HG03460 (cell line): Measurements from ENCODE around the gene DLST.

Source experiments
- ATAC-seq: cut with Tn5 transposase; IDR thresholded peaks from one replicate; pipeline ENCODE4 v1.9.1; 2021; ENCODE audit not compliant: unreplicated experiment

DLST gene

DNA sequence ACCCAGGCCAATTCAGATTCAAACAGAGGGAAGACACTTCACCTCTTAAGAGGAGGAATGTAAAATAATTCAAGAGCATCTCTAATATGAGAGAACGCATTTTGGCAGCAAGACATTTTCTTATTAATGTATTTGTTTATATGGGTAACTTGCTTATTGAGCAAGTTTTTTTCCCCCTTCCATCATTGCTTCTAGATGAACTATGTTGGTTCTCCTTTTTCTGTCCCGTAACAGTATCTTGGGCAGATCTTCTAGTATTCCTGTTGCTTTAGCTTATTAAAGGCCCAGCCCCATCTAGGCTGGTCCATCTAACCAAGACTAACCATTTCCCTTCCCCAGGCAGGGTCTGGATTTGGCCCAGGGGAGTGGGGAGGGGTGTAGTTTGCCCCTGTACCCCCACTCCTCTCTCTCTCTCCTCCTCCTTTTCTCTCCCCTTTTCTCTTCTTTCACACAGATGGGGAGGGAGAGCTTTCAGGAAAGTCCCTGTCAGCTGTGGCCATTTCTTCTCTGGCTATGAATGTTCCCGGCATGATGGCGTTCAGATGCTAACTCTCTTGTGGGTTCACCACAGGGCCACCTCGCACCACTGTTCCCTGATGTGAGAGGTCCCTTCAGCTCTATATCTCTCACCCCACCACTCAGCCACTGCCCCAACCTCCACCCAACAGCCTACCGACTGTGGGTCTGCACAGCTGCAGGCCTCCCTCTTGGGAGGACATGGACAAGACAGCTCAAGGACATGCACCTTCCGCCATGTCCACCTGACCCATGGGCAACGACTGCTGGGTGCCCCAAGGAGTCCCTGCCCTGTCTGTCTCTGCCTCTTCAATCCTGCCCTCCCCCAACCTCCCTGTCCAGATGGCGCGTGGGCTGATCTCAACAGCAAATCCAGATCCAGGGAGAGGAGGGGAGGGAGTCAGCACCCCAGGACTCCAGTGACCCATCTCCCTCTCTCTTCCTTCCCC, 57.1 kb downstream of the DLST start:
- no peak for ATAC-seq

DNA sequence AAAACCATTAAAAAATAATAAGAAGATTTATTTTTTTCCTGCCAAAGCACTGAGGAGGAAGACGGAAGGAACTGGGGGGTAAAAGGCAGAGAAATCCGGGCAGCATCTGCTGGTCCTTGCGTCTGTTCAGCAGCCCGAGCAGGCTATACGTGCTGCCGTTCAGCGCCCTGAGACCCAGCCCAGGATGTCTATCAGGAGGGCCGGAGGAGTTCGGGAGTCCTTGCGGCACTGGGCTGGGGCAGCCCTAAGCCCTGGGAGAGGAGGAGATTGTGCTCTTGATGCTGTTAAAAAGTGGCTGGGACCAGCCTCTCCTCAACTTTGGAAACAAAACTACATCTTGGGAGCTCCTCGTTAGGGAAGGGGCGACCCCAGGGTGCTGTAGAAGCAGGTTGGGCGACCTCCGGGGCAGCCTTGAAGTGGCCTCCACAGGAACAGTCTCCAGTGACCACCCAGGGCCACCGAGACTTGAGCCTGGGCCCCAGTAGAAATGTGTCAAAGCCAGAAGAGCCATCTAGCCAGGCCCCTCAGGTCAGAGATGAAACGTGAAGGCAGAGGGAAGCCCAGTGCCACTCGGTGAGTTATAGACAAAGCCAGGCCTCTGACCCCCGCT, 59.3 kb downstream of the DLST start:
- ATAC-seq = no peak

DNA sequence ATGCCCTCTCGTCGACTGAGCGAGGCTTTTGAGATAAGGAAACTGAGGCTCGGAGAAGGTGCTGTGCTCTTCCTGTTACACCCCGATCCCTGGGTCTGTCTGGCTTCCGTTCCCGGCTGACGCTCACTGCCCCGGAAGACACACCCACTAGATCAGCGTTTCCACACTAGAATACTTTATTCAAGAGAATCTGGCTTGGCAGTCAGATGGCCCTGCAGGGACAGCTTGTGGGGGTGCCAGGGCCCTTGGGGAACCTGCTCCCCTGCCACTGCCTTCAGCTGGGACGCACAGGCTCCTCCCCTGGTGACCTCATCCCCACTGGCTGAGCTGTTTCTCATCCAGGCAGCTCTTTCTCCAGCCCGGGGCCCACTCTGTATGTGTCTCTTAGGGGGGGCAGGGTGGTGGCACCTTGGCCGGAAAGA, 60.0 kb downstream of the DLST start:
- ATAC-seq = peak; percentile 43

DNA sequence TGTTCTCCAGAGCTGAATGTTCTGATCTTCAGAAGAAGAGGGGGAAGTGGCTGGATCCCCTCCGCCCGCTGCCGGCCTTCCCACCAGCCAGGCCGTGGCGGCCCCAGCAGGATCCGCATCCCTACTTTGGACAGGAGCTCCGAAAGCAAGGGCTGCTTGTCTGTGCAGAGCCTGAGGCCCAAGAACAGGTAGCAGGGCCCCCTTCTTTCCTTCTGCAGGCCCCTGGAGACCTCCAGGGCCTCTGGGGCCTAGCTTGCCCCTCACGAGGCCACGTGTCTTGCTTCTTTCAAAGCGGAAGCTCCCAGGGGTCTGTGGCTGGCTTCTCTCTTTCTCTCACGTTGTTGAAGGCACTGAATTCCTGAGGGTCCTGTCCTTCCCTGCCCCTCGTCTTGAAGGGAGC, 60.5 kb downstream of the DLST start:
- peak; percentile 26 for ATAC-seq

DNA sequence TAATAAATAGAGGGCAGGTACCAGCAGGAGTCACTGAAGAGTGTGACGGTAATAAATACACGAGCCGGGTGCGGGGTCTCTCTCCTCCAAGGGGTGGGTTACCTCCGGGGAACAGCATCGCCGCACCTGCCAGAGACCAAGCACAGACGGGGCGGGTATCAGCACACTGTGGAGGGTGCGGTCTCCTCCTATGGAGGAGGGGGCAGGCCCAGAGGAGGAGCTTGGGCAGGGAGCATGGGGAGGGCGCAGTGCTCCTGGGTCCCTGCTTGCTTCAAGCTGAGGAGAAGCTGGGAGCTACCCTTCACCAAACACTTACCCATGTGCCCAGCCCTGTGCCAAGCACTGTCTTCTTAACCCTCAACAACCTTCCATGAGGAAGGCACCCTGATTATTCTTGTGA, 60.9 kb downstream of the DLST start:
- peak; percentile 21 for ATAC-seq

DNA sequence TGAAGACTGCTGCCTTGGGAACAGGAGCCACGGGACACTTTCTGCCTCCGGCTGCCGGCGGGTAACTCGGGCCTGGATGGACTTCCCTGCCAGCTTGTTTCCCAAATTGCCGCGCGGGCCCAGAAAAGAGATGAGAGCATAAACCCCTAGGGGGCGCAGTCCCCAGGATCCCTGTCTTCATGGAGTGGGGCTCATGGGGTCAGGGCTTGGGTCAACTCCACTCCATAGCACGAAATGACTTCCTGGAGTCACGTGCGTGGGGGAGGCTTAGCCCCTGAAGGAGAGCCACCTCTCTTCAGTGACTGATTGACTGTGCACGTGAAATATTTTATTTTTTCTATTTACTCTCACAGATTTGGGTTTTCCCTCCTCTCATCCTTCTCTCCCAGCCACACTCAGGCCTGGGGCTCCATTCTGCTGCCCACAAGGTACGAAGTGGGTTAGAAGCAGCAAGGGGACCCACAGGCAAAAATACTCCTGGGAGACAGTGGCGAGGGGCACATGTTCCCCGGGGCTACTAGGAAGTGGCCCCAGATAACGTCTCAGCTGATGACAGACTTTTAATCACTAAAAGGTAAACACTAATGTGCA, 63.6 kb downstream of the DLST start:
- no peak for ATAC-seq

DNA sequence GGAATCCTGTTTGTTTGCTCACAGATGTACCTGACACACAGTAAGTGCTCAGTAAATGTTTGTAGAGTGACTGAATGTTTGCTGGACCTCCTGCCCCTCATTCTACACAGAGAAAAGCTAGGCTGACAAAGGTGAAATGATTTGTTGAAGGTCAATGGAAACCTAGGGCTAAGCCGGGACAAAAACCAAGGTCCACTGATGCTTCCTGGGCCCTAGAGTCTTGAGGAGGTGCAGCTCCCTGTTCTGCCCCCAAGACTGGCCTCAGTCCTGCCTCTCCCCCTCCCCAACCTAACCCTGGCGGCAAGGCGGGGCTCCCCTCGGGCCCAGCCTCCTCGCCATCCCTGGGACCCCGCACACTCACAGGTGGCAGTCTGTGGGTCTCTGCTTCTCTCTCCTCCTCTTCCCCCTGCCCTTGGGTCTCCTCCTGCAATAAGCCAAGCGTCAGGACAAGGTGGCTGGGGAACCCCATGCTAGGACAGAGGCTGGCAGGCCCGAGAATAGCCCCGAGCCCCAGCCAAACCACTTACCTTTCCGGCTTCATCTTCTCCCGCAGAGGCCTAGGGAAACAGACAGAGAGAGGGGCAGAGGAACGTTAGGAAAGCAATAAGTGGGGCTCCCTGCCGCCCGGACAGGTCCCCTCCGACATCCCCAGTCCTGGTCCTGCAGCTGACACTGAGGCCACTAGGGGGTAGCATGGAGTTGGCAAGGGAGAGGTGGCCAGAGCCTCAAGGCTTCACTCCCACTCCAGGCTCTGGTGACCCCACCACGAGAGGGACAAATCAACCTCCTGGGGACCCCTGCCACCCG, 64.3 kb downstream of the DLST start:
- peak; percentile 42 for ATAC-seq

DNA sequence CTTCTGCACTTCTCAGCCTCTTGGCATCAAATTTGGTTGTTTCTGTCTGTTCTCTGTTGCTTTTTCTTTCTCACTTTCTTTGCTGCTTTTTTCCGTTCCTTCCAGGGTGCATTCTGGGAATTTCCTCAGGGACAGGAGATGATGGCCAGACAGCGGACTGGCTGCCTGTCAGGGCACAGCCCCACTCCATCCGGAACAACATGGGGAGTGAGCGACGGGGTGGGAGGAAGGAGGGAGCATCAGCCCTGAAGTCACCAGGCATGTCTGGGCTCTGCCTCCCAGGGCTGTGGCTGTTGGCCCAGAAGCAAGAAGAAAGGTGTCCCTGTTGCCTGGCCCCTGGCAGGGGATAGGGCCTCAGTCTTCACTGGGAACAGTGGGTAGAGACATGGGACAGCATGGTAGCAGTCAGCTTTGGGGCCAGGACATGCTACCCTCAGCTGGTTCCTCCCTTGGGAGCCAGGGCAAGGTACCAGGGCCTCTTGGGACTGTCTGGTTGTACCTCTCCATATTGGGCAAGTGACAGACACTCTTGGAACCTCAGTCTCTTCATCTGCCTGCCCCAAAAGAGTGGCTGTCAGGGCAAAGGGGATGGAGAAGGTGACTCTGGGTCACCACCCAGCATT, 65.1 kb downstream of the DLST start:
- ATAC-seq = no peak

DNA sequence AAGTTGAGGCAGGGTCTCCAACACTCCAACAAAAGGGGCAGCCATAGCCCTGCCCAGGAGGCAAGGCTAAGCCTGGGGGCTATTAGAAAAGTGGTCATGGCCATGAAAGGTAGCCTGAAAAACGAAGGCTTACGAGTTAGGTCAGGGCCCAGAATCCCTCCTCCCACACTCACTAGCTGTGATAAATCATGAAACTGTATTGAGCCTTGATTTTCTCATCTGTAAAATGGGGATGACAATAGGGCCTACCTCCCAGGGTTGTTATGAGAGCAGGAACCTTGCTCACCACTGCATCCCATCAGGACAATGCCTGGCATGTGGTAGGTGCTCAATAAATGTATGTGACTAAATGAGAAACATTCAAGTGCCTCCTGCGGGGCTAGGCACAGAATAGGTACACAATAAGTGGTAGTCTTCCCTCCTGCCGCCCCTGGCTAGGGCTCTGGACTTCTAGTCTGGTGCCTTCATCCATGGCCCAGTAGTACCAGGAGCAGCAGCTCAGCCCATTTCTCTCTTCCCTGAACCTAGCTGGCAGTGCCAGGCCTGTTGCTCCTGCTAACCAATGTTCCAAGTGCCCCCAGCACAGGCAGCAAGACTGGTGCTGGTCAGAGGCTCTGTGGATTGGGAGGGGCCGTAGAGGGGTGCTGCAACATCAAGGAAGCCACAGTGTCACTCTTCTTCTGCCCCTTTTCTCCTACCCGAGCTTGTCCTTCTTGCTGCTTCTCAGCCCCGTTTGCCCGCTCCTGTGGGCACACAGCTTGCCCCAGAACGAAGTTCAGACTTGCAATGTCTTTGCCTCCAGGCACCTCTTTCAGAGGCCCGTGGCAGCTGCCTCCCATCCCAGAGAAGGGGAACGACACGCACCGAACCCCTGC, 65.9 kb downstream of the DLST start:
- ATAC-seq = no peak

DNA sequence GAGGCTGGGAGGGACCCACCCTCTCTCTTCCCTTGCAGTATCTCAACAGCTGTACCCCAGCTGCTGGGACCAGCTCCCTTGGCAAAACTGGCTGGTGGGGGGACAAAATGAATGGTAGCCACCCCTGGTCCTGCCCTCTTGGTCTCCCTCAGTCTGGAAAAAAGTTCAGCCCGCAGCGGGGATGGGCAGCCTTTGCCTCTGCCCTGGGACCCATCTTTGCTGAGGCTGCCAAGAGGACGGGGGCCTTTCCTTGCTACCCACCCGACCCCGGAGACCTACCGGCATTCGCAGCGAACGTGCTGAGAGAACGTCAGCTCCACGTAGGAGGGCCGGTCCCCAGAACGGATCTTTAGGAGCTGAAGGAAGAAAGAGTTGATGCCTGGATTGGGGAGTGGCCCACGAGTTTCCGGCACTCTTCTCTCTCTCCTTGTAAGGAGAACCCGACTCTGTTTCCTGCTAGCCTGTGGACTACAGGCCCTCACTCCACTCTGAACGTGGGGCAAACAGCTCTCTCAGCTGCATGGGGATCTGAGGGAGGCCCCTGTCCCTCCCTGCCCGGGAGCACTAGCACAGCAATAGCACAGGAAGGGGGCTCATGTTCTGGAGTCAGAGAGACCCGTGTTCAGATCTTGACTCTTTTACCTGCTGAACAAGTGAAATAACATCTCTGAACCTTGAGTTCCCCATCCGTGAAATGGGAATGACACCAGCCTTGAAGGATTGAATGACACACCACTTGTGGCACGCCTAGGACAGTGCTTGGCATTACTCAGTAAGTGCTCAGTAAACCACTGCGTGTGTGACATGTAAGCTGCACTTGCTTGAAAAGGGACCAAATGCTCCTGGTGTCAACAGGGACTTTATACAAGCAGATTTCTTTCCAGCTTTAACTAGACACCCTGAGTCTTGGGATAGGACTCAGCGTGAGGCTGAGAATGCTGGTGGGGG, 66.8 kb downstream of the DLST start:
- no peak for ATAC-seq

DNA sequence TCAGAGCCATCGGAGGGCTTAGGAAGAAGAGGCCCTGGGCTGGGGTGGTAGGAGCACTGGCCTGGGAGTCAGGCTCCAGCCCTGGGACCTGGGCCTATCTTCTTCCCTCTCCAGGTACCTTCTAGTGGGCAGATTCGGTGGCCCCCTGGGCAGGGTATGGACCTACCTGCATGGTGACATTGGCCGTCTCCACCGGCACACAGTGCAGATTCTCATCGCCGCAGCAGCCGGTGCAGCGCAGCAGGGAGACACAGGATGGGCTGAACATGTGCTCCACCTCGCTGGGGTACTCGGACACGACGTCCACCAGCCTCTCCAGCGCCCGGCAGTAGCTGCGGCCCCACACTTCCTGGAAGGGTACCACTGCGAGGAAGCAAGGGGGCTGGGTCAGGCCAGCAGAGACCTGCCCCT, 67.5 kb downstream of the DLST start:
- no peak for ATAC-seq

DNA sequence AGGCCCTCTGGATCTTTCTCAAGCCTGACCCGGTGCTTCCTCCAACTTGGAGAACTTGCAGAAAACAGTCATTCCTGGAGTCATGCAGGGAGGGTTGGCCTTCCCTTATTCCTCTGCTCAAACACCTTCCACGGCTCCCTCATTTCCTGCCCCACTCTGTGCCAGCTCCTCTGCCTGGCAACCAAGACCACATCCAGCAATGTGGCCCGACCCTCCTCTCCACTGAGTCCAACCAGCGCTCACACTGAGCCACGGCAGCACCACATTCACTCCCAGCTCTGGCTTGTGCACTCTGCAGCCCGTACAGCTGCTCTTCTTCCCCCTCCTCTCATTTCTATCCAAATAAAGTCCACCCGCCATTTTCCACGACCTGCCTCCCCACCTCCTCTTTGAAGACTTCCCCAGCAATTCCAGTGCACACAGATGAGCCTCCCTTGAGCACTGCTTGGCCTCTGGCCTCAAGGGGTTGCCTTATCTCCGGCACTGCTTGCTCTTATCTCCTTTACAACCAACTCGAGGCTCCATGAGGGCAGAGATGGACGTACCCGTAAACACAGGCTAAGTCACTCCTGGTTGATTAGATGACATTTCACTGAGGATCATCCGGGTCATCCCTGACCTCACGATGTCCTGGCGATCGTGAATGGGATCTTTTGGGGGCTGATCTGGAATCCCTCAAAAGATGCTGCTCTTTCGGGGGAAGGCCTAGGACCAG, 68.3 kb downstream of the DLST start:
- ATAC-seq = no peak

DNA sequence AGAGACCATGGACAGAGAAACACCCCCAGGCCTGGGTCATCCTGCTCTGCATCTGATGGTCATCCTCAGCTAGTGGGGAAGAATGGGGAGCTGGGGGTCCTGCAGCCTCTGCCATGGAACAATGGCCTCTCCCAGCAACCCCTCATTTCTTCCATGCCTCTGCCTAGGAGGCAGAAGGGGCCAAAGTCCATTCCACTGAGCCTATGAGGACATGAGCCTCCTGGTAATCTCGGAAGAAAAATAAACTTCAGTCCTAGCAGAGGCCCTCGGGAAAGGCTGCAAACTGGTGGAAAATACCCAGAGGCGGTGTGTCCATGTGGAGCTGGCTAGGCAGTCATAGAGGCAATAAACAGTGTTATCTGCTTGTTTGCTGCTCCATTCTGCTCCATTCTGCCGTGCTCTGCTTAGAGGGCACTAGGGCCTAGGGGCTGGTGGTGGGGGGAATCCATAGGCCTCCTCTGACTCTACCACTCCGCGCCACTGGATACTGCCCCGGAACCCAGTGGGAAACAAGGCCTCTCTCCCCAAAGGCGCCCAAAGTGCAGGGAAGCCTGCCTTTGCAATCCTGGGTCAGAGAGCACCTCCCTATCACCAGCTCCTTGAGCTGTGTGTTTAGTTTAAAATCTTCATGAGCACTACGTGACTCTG, 69.2 kb downstream of the DLST start:
- no peak for ATAC-seq

DNA sequence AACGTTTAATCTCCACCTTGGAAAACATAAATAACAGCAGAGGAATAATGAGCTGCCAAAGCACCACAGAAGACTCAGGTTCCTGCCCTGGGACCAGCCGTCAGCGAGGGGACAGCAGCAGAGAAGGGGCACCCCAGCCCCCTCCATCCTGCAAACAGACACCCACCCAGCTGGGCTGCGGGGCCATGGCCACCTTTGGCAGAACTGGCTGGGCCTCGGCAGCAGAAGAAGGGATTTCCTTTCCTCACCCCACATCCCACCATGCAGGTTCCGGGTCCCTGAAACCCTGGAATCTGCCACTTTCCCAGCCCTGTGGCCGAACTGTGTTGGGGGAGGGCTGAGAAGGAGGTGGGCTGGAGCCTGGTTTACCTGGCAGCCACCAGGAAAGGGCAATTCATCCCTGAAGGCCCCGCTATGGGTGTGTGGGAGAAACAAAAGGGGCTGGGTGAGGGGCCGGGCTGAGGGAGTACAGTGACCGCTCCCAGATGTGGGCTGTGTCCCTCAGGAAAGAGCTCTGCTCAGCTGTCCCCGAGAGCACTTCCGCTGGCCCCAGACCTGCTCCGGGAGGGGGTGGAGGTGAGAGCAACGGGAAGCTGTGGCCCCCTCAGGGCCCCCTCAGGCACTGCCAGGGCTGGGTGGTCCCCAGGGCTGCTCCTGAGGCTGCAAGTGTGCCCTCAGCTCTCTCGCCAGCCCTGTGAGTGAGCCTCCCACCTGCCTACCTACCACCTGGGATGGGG, 69.9 kb downstream of the DLST start:
- no peak for ATAC-seq

DNA sequence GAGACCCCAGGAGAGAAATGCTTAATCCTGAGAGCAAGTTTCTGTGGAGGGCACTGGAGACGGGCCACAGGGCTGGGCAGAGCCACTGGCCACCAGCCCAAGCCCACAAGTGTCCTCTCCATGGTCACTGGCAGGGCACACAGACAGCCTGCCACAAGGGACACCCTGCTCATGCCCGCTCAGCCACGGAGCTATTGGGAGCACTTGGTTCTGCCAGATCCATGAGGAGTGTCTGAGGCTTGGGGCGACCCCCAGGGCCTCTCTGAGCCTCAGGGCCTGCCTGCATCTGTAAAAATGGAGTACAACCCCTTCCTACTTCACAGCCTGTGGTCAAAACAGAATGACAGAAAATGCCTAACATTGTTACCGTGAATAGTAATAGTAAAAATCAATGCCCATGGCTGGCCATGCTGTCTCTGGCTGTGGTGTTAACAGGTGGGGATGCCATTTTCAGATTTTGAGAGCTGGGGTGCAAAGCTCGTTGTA, 70.5 kb downstream of the DLST start:
- no peak for ATAC-seq

DNA sequence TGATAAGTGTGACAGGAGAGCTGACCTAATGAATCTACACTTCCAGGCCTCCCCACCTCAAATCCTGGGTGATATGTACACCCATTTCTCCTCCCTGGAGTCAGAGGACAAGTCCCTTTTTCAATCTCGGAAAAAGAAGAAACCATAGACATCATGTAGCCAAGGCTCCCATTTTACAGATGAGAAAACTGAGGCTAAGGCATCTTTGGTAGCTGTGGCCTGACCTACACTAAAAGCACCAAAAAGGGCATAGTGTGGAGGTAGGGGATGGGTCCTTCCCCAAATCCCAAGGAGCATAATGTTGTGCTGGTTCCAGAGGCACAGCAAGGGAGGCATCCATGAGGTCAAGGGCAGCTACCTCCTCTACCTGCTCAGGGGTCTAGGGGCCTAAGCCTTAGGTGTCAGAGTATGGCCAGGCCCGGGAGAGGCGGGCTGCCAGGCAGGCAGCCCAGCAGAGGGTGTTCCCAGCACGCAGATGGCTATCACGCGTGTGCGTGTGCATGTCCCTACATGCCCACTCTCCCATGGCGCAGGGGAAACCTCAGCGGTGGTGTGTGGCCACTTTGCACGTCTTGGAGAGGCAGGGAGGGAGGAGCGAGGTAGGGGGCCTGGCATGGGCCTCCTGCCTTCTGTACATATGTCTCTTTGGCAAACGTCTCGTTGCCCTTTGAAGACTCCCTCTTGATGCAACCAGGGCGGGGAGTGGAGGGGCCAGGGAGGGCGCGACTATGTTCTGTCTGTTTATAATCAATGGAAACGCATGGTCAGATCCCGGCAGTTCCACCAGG, 71.2 kb downstream of the DLST start:
- ATAC-seq = no peak
